CD4-positive, CD25-positive, alpha-beta regulatory T cell (primary cell): Measurements from ENCODE around the gene ZKSCAN8. TPM values are rescaled to one million over a fixed set of nuclear protein-coding genes. Genes with fewer than 3 reads are reported as not detected.
A peak's percentile ranks its signal among the peaks of the same experiment; 100 is the strongest.

Source experiments
- ATAC-seq, 2 donors: fragments of 150-1000 bp; cut with Tn5 transposase; one replicate each; pipeline ENCODE4 v1.10.0; 2021; ENCODE audit warnings: low read depth in 2 of 2, moderate number of reproducible peaks in 2 of 2, moderate library complexity in 1 of 2
- DNase-seq, 3 donors: peaks; one replicate each; pipeline versions ENCODE4 v3.0.0 to v3.0.0-alpha.2; 2012 to 2022; ENCODE audit warnings: mixed read lengths in 1 of 3
- H3K27ac ChIP-seq: one replicate; pipeline ENCODE4 v1.7.0; 2013; ENCODE audit warnings: mild to moderate bottlenecking, low read length; ENCODE audit not compliant: insufficient read depth, poor library complexity, severe bottlenecking
- H3K27me3 ChIP-seq: one replicate; pipeline ENCODE4 v1.7.0; 2013; ENCODE audit warnings: low read length; ENCODE audit not compliant: control insufficient read depth, insufficient read depth
- H3K36me3 ChIP-seq: one replicate; pipeline ENCODE4 v1.7.0; 2013; ENCODE audit warnings: mild to moderate bottlenecking, low read length, moderate library complexity; ENCODE audit not compliant: control insufficient read depth, insufficient read depth
- H3K4me1 ChIP-seq: 2 replicates; pipeline ENCODE4 v1.7.0; 2013; ENCODE audit warnings: mild to moderate bottlenecking, low read length; ENCODE audit not compliant: insufficient read depth, control insufficient read depth, poor library complexity, severe bottlenecking
- H3K4me3 ChIP-seq: one replicate; pipeline ENCODE4 v1.7.0; 2013; ENCODE audit warnings: low read depth, mild to moderate bottlenecking, low read length, moderate library complexity
- H3K9me3 ChIP-seq, 2 experiments: 1 replicate in 1 of 2; 2 replicates in 1 of 2; pipeline ENCODE4 v1.7.0; 2013; ENCODE audit warnings: low read length in 2 of 2, mild to moderate bottlenecking in 1 of 2, moderate library complexity in 1 of 2; ENCODE audit not compliant: control insufficient read depth in 2 of 2
- H3K27ac Mint-ChIP-seq, 3 donors: one replicate each; pipeline ENCODE4 v1.8.0; 2020 to 2022; ENCODE audit warnings: mild to moderate bottlenecking in 3 of 3, mixed read lengths in 3 of 3, moderate library complexity in 2 of 3
- H3K27me3 Mint-ChIP-seq: one replicate; pipeline ENCODE4 v1.8.0; 2022; ENCODE audit warnings: mild to moderate bottlenecking, mixed read lengths
- H3K36me3 Mint-ChIP-seq: one replicate; pipeline ENCODE4 v1.8.0; 2020; ENCODE audit warnings: mixed read lengths
- H3K4me1 Mint-ChIP-seq, 4 donors: one replicate each; pipeline ENCODE4 v1.8.0; 2020 to 2022; ENCODE audit warnings: mixed read lengths in 4 of 4, mild to moderate bottlenecking in 1 of 4
- H3K4me3 Mint-ChIP-seq, 4 donors: one replicate each; pipeline ENCODE4 v1.8.0; 2020 to 2022; ENCODE audit warnings: mild to moderate bottlenecking in 4 of 4, mixed read lengths in 4 of 4, moderate library complexity in 3 of 4
- H3K9me3 Mint-ChIP-seq, 7 donors: one replicate each; pipeline ENCODE4 v1.8.0; 2020 to 2022; ENCODE audit warnings: mixed read lengths in 7 of 7, mild to moderate bottlenecking in 3 of 7, moderate library complexity in 2 of 7
- polyA plus RNA-seq, 4 donors: library from polyadenylated mRNA; unstranded; fragments of 300-500 nt; fragmentation: Illumina TruSeq; gene quantifications; one replicate each; pipeline ENCODE4 v1.2.3, GENCODE V29; 2021
- total RNA-seq: library from RNA; stranded (reverse); gene quantifications from one replicate; pipeline ENCODE4 v1.2.3, GENCODE V29; 2022

ZKSCAN8 gene
- total and polyA plus RNA-seq, 5 donors from 2014 or later: 0.78 to 27.4 (median 1.6) TPM

GRCh38 chr6:28207510-28208110, 65.9 kb downstream of the ZKSCAN8 start:
- Mint-ChIP-seq H3K27ac (no peak overlapping the region), H3K27me3 (peaks cover 77% of the 10 kb centered on the region), H3K9me3 (peaks cover 3 to 21% (median 13%) of the 10 kb centered on the region in 7 donors), H3K36me3 (peaks cover 4% of the 10 kb centered on the region), H3K4me3 (peak overlapping the region; percentile 24 to 75 (median 66)), H3K4me1 (peaks cover 13 to 27% (median 24%) of the 10 kb centered on the region in 4 donors)
- DNase-seq (peak in 1 of 3 donors; percentile 48), ATAC-seq (no peak)
- H3K4me1 ChIP-seq: peaks cover 19% of the 10 kb centered on the region
- no peaks in the 10 kb centered on the region for H3K36me3 ChIP-seq
- peaks cover 26 to 41% of the 10 kb centered on the region in 2 experiments for H3K9me3 ChIP-seq
- no peak overlapping the region for H3K27ac ChIP-seq
- H3K27me3 ChIP-seq: peaks cover 68% of the 10 kb centered on the region
- H3K4me3 ChIP-seq: no peak overlapping the region

- H3K9me3 ChIP-seq: peaks cover 26 to 40% of the 10 kb centered on the region in 2 experiments
- no peaks in the 10 kb centered on the region for H3K36me3 ChIP-seq
- H3K27ac ChIP-seq: no peak overlapping the region
- peak overlapping the region; percentile 22 for H3K4me3 ChIP-seq
- H3K4me3 Mint-ChIP-seq: peak overlapping the region in 2 of 4 donors; percentile 75
- H3K4me1 ChIP-seq: peaks cover 22% of the 10 kb centered on the region
- H3K4me1 Mint-ChIP-seq: peaks cover 17 to 32% (median 24%) of the 10 kb centered on the region in 4 donors
- peaks cover 4% of the 10 kb centered on the region for H3K36me3 Mint-ChIP-seq
- H3K27me3 ChIP-seq: peaks cover 74% of the 10 kb centered on the region
- H3K27ac Mint-ChIP-seq: peak overlapping the region in 1 of 3 donors; percentile 81
- ATAC-seq: no peak
- DNase-seq: no peak
- peaks cover 83% of the 10 kb centered on the region for H3K27me3 Mint-ChIP-seq
- peaks cover 4 to 19% (median 12%) of the 10 kb centered on the region in 7 donors for H3K9me3 Mint-ChIP-seq
Observed at GRCh38 chr6:28208111-28208659, 66.5 kb downstream of the ZKSCAN8 start.

Other genes starting within 250 kb of the ZKSCAN8 start
- gene OR2B2, start 229.5 kb upstream of the ZKSCAN8 start, total RNA-seq: not detected
- gene OR2B2, start 229.5 kb upstream of the ZKSCAN8 start, polyA plus RNA-seq: not detected
- gene OR2B6, start 184.6 kb upstream of the ZKSCAN8 start, total RNA-seq: not detected
- gene OR2B6, start 184.6 kb upstream of the ZKSCAN8 start, polyA plus RNA-seq: not detected
- gene ZNF165, start 61.3 kb upstream of the ZKSCAN8 start, total RNA-seq: 4.3 TPM
- gene ZNF165, start 61.3 kb upstream of the ZKSCAN8 start, polyA plus RNA-seq: under 1 TPM in 3 of 4 donors, not detected in 1; 0.24 to 0.57 (median 0.40) TPM
- gene ZSCAN16, start 17.3 kb upstream of the ZKSCAN8 start, total RNA-seq: 8.0 TPM
- 10 to 100 TPM; 11.5 to 26.5 (median 14.5) TPM for gene ZSCAN16, start 17.3 kb upstream of the ZKSCAN8 start, polyA plus RNA-seq
- 0.91 TPM for gene ZSCAN9, start 83.4 kb downstream of the ZKSCAN8 start, total RNA-seq
- 1 to 10 TPM; 2.4 to 6.4 (median 3.7) TPM for gene ZSCAN9, start 83.4 kb downstream of the ZKSCAN8 start, polyA plus RNA-seq
- gene ZKSCAN4, start 110.4 kb downstream of the ZKSCAN8 start, total RNA-seq: 2.1 TPM
- gene ZKSCAN4, start 110.4 kb downstream of the ZKSCAN8 start, polyA plus RNA-seq: 1 to 10 TPM; 2.1 to 6.3 (median 3.4) TPM
- gene NKAPL, start 117.4 kb downstream of the ZKSCAN8 start, total RNA-seq: not detected
- gene NKAPL, start 117.4 kb downstream of the ZKSCAN8 start, polyA plus RNA-seq: under 1 TPM in 2 of 4 donors, not detected in 2; 0.14 to 0.30 TPM
- gene ZSCAN26, start 125.3 kb downstream of the ZKSCAN8 start, total RNA-seq: 9.6 TPM
- gene ZSCAN26, start 125.3 kb downstream of the ZKSCAN8 start, polyA plus RNA-seq: 10 to 100 TPM; 14.9 to 19.1 (median 17.7) TPM
- gene PGBD1, start 139.7 kb downstream of the ZKSCAN8 start, total RNA-seq: 1.0 TPM
- under 1 TPM; 0.09 to 0.55 (median 0.36) TPM for gene PGBD1, start 139.7 kb downstream of the ZKSCAN8 start, polyA plus RNA-seq
- 0.52 TPM for gene ZSCAN31, start 194.3 kb downstream of the ZKSCAN8 start, total RNA-seq
- under 1 TPM in 1 of 4 donors, not detected in 3; 0.34 TPM for gene ZSCAN31, start 194.3 kb downstream of the ZKSCAN8 start, polyA plus RNA-seq
- 2.3 TPM for gene ZKSCAN3, start 208.1 kb downstream of the ZKSCAN8 start, total RNA-seq
- 1 to 10 TPM; 1.5 to 3.6 (median 3.1) TPM for gene ZKSCAN3, start 208.1 kb downstream of the ZKSCAN8 start, polyA plus RNA-seq